WI38 (cell line): ENCODE data around the gene CYSTM1.
A peak's percentile ranks its signal among the peaks of the same experiment; 100 is the strongest.

Experiments
- H3K4me3 ChIP-seq: 2 replicates; pipeline ENCODE4 v1.5.1; 2011; ENCODE audit warnings: low read depth, mild to moderate bottlenecking, control low read depth, low read length
- TF ChIP-seq, protein P1 (sequence below): IDR thresholded peaks from 2 replicates; pipeline ENCODE4 v1.5.1; 2012; ENCODE audit warnings: low read depth, mild to moderate bottlenecking, control low read depth, low read length

Gene CYSTM1

DNA sequence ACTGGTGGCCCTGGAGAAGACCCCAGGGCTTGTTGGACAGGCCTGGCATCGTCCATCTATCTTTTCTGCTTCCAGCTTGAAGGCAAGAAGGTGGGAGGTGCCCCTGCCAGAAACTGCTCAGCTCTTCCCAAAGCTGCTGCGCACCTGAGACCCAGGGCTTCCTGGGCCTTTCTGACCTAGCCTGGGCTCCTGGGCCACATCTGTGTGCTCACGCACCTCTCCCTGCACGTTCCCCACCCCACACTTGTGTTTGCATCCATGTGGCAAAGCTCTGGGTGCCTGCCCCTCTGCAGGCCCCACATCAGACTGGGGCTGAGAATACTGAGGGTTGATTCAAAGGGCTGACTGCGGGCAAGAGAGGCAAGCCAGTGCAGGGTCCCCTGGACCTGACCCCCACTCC is 64.5 kb downstream of the CYSTM1 start:
- TF ChIP-seq, protein P1, sequence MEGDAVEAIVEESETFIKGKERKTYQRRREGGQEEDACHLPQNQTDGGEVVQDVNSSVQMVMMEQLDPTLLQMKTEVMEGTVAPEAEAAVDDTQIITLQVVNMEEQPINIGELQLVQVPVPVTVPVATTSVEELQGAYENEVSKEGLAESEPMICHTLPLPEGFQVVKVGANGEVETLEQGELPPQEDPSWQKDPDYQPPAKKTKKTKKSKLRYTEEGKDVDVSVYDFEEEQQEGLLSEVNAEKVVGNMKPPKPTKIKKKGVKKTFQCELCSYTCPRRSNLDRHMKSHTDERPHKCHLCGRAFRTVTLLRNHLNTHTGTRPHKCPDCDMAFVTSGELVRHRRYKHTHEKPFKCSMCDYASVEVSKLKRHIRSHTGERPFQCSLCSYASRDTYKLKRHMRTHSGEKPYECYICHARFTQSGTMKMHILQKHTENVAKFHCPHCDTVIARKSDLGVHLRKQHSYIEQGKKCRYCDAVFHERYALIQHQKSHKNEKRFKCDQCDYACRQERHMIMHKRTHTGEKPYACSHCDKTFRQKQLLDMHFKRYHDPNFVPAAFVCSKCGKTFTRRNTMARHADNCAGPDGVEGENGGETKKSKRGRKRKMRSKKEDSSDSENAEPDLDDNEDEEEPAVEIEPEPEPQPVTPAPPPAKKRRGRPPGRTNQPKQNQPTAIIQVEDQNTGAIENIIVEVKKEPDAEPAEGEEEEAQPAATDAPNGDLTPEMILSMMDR = no peak
- H3K4me3 ChIP-seq = no peak overlapping the region

GRCh38 chr5:140239939-140240700 is 65.1 kb downstream of the CYSTM1 start:
- TF ChIP-seq, protein P1 = peak; percentile 68
- no peak overlapping the region for H3K4me3 ChIP-seq

DNA sequence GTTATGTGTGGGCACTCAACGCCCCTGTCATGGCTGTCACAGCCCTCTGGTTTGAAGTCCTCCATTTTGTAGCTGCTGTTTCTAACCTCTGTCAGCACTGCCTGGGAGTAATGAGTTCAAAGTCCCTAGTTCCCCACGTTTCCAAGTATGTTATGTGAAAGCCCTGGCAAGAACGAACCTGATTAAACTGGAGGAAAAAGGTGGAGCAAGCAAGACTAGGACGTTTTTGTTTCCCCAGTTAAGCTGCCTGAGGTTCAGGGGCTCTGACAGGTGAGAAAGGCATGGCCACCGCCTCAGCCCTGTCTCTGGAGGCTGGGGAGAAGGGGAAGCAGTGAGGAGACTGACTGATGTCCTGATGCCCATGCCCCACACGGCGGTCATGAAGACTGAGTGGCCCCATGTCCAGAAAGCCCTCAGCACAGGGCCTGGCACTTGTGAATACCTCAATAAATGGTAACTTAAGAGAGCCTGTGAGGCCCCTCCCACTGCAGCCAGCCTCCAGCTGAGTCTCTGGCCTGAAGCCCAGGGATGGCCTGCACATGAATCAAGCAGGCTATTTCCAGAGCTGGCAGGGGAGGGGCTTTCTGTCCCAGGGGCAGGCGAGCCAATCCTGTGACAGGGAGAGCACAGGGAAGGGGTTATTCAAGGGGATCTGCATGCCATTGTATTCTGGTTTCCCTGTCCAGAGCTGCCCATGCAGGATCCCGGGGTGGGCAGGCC is 66.2 kb downstream of the CYSTM1 start:
- no peak overlapping the region for H3K4me3 ChIP-seq
- TF ChIP-seq, protein P1 = no peak

- no peak overlapping the region for H3K4me3 ChIP-seq
- TF ChIP-seq, protein P1 = no peak
Observed at GRCh38 chr5:140242099-140242498, 67.1 kb downstream of the CYSTM1 start.

DNA sequence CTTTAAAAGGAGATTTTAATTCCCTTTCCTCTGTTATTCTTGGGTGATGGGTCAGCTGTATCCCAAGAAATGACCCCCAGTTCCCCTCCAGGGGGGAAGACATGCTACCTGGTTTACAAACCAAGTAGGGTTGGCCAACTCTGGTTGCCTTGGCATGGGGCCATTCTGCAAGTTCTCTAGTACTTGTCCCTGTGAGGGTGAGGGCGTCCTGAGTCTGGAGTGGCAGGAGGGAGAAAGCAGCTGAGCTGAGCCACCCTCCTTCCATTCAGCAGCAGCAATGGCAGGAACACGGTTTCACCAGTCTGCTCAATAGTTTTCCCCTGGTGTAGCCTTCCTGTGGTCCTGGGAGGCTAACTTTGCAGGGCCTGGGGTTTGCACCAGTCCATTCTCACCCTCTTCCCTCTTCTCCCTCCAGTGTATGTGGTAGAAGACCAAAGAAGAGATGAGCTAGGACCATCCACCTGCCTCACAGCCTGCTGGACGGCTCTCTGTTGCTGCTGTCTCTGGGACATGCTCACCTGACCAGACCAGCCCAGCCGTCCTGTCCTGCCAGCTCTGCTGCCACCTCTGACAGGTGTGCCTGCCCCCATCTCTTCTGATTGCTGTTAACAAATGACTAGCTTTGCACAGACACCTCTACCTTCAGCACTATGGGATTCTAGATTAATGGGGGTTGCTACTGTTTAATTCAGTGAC is 68.0 kb downstream of the CYSTM1 start:
- TF ChIP-seq, protein P1 = no peak

GRCh38 chr5:140243706-140244250 is 68.8 kb downstream of the CYSTM1 start:
- TF ChIP-seq, protein P1 = no peak
- H3K4me3 ChIP-seq = no peak overlapping the region

More for the DNA sequence above, 68.0 kb downstream of the CYSTM1 start:
- H3K4me3 ChIP-seq = no peak overlapping the region
